ENCODE results near the gene GALNTL6.

The GALNTL6 gene

DNA sequence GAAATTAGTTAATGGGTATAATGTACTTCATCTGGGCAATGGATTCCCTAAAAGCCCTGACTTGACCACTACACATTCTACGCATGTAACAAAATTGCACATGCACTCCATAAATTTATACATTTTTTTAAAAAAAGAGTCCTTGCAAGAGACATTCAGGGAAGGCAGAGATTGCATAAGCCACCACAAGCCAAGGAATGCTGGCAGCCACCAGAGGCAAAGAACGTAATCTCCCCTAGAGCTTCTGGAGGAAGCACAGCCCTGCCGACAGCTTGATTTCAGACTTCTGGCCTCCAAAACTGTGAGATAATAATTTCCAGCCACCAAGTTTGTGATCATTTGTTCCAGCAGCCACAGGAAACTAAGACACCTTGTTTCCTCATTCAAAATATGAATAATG lies 1169.8 kb downstream of the GALNTL6 start:
- DNase-seq (ENCODE audit: low read depth), result peak; percentile 75
- no peak overlapping the region for H3K4me3 ChIP-seq (ENCODE audit: low read depth, low read length)
- TF ChIP-seq CTCF (conservative IDR thresholded peaks at IDR 0.05; ENCODE audit: low read depth, low read length), result no peak

DNA sequence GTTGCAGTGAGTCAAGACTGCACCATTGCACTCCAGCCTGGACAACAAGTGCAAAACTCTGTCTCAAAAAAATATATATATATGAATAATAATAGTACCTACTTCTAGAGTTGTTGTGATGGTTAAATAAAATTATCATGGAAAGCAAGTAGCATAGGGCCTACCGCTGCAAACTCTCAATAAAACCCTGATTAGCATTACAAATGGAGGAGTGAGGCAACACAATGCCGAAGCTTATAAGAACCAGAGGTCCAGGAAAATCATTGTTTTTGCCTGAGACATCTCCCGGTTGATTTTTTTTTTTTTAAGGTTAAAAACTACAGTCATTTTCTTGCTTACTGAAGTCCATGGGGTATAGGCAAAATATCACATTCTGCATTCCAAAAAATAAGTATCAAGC lies 1170.4 kb downstream of the GALNTL6 start:
- H3K4me3 ChIP-seq (ENCODE audit: low read depth, low read length), result no peak overlapping the region
- DNase-seq (ENCODE audit: low read depth), result no peak
- TF ChIP-seq CTCF (conservative IDR thresholded peaks at IDR 0.05; ENCODE audit: low read depth, low read length), result no peak

GRCh38 chr4:172985552-172985951 lies 1172.3 kb downstream of the GALNTL6 start:
- no peak for TF ChIP-seq CTCF (conservative IDR thresholded peaks at IDR 0.05; ENCODE audit: low read depth, low read length)
- no peak for DNase-seq (ENCODE audit: low read depth)
- H3K4me3 ChIP-seq (ENCODE audit: low read depth, low read length), result no peak overlapping the region

- H3K4me3 ChIP-seq (ENCODE audit: low read depth, low read length), result no peak overlapping the region
- TF ChIP-seq CTCF (conservative IDR thresholded peaks at IDR 0.05; ENCODE audit: low read depth, low read length), result no peak
- no peak for DNase-seq (ENCODE audit: low read depth)
Measured at GRCh38 chr4:172986114-172986513, 1172.9 kb downstream of the GALNTL6 start.

GRCh38 chr4:172989984-172990820 lies 1177.0 kb downstream of the GALNTL6 start:
- DNase-seq (ENCODE audit: low read depth), result no peak
- no peak for TF ChIP-seq CTCF (conservative IDR thresholded peaks at IDR 0.05; ENCODE audit: low read depth, low read length)
- H3K4me3 ChIP-seq (ENCODE audit: low read depth, low read length), result no peak overlapping the region

GRCh38 chr4:172992648-172993378 lies 1179.6 kb downstream of the GALNTL6 start:
- no peak for DNase-seq (ENCODE audit: low read depth)
- TF ChIP-seq CTCF (conservative IDR thresholded peaks at IDR 0.05; ENCODE audit: low read depth, low read length), result no peak

More at GRCh38 chr4:172992648-172993378, 1179.6 kb downstream of the GALNTL6 start:
- no peak overlapping the region for H3K4me3 ChIP-seq (ENCODE audit: low read depth, low read length)
